Uterus (tissue), 4 donors: ENCODE measurements around the gene SLC39A7. TPM values are rescaled to one million over a fixed set of nuclear protein-coding genes. Genes with fewer than 3 reads are reported as not detected.

Source experiments
- DNase-seq, 2 donors: peaks; one replicate each; pipeline ENCODE4 v3.0.0-alpha.2; 2019 to 2020
- H3K27ac ChIP-seq, 2 donors: fragments of 200-600 bp; sonication (generic); 1 replicate in 1 of 2; 2 replicates in 1 of 2; pipeline ENCODE4 v1.5.1; 2016 to 2018
- H3K27me3 ChIP-seq, 2 donors: fragments of 200-600 bp; sonication (generic); one replicate each; pipeline ENCODE4 v1.5.1; 2018 to 2019; ENCODE audit warnings: control low read depth in 1 of 2
- H3K36me3 ChIP-seq, 2 donors: fragments of 200-600 bp; sonication (generic); one replicate each; pipeline ENCODE4 v1.5.1; 2019; ENCODE audit warnings: control low read depth in 1 of 2
- H3K4me1 ChIP-seq, 2 donors: fragments of 200-600 bp; sonication (generic); one replicate each; pipeline ENCODE4 v1.5.1; 2018 to 2019; ENCODE audit warnings: control low read depth in 1 of 2
- H3K4me3 ChIP-seq, 2 donors: fragments of 200-600 bp; sonication (generic); 1 replicate in 1 of 2; 2 replicates in 1 of 2; pipeline ENCODE4 v1.5.1; 2018 to 2019; ENCODE audit warnings: mild to moderate bottlenecking in 1 of 2
- H3K9me3 ChIP-seq, 2 donors: fragments of 200-600 bp; sonication (generic); one replicate each; pipeline ENCODE4 v1.5.1; 2019; ENCODE audit warnings: control low read depth in 1 of 2
- POLR2A ChIP-seq, 2 donors: fragments of 450-650 bp; IDR thresholded peaks; one replicate each; pipeline ENCODE4 v1.6.1; 2016; ENCODE audit warnings: antibody characterized with exemption in 2 of 2, mild to moderate bottlenecking in 1 of 2, moderate library complexity in 1 of 2
- intact Hi-C: fragments of 100-400 bp; cut with DNase I; formaldehyde crosslinking; loops from one replicate; pipeline ENCODE4 v1.15.1; 2023; ENCODE audit warnings: low total_unique reads
- total RNA-seq, 4 donors: library from RNA; depleted of rRNA in 3 of 4; stranded (reverse); fragments of >200 nt in 3 of 4; gene quantifications; one replicate each; pipeline versions ENCODE4 v1.1.0 to v1.2.4, GENCODE V29; 2014 to 2023
- TF ChIP-seq, protein P1 (sequence below), 4 experiments: fragments of 200-600 bp in 2 of 4; fragments of 450-650 bp in 2 of 4; sonication (generic) in 2 of 4; IDR thresholded peaks; one replicate each; pipeline ENCODE4 v1.5.1; 2016 to 2019; ENCODE audit warnings: antibody characterized with exemption in 4 of 4, mild to moderate bottlenecking in 2 of 4, moderate library complexity in 1 of 4
- donor health status: DM: yes; HTN: yes; CAD: no.

Gene SLC39A7, protein sequence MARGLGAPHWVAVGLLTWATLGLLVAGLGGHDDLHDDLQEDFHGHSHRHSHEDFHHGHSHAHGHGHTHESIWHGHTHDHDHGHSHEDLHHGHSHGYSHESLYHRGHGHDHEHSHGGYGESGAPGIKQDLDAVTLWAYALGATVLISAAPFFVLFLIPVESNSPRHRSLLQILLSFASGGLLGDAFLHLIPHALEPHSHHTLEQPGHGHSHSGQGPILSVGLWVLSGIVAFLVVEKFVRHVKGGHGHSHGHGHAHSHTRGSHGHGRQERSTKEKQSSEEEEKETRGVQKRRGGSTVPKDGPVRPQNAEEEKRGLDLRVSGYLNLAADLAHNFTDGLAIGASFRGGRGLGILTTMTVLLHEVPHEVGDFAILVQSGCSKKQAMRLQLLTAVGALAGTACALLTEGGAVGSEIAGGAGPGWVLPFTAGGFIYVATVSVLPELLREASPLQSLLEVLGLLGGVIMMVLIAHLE
- total RNA-seq: 10 to 100 TPM; 53.8 to 87.8 (median 57.5) TPM

DNA sequence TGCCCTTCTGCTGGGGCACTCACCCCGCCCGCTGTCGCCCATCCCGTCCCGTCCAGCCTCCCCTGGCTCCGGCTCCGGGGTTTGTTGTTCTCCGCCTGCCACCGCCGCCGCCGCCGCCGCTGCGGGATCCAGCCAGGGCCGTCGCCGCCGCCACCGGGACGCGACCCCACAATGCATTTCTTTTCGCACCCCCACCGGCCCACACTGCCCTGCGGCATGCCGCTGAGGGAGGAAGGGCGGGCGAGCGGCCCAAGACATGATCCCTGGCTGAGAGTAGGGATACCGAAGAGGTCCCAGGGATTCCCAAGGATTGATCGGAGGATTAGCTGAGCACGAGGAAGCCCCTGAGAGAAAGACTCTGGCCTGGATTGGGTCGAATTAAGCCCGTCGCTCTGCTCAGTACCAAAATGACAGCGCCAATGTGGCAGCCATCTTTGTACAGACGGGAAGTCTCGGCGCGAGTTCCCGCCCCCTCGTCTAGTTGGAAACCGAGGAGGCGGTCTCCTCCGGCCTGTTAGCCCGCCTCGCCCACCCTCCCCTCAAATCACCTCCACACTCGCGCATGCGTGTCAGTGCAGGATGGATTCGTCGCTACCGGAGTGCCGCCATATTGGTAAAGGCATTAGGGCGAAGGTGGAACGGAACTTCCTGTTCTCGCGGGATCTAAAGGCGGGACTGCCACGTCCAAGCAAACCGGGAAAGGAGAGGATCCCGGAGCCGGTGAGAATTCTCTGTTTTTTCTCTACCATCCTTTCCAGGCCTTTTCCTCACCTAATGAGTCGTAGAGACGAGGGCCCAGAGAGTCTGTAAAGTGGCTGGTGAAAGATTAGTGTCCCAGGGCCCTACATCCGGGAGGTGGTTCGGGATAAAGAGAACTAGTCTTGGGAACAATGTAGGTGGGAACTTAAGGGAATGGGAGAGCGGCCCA lies at the start of gene SLC39A7, which contains the start of gene RXRB:
SLC39A7 (plus strand) TSS at position 649 of the 928 bp plus-strand sequence. CDS start 379 bp downstream, outside the sequence.
RXRB (minus strand) TSS at position 447 of the 928 bp plus-strand sequence; CDS start at position 258, 189 bp downstream.
- TF ChIP-seq, protein P1, sequence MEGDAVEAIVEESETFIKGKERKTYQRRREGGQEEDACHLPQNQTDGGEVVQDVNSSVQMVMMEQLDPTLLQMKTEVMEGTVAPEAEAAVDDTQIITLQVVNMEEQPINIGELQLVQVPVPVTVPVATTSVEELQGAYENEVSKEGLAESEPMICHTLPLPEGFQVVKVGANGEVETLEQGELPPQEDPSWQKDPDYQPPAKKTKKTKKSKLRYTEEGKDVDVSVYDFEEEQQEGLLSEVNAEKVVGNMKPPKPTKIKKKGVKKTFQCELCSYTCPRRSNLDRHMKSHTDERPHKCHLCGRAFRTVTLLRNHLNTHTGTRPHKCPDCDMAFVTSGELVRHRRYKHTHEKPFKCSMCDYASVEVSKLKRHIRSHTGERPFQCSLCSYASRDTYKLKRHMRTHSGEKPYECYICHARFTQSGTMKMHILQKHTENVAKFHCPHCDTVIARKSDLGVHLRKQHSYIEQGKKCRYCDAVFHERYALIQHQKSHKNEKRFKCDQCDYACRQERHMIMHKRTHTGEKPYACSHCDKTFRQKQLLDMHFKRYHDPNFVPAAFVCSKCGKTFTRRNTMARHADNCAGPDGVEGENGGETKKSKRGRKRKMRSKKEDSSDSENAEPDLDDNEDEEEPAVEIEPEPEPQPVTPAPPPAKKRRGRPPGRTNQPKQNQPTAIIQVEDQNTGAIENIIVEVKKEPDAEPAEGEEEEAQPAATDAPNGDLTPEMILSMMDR (IDR thresholded peaks at IDR 0.05): peak in 1 of 4 experiments; percentile 20
- peak; percentile 42 to 53 for TF ChIP-seq POLR2A (IDR thresholded peaks at IDR 0.05)
- intact Hi-C loops: loop anchor here (10.0 kb wide), 1 partner anchor 94 kb away; the partner anchor contains the start of gene RGL2

GRCh38 chr6:33151050-33151449 lies 49.6 kb upstream of the SLC39A7 start:
- no peak overlapping the region for H3K4me3 ChIP-seq
- H3K27me3 ChIP-seq: no peaks in the 10 kb centered on the region
- H3K27ac ChIP-seq: no peak overlapping the region
- H3K36me3 ChIP-seq: no peaks in the 10 kb centered on the region
- H3K4me1 ChIP-seq: no peaks in the 10 kb centered on the region
- no peak for TF ChIP-seq POLR2A (IDR thresholded peaks at IDR 0.05)
- TF ChIP-seq, protein P1 (IDR thresholded peaks at IDR 0.05): no peak
- DNase-seq: no peak
- intact Hi-C loops: no loop called here
- no peaks in the 10 kb centered on the region for H3K9me3 ChIP-seq

More for the DNA sequence above, at the start of gene SLC39A7, which contains the start of gene RXRB:
- no peaks in the 10 kb centered on the region for H3K27me3 ChIP-seq
- peaks cover 10% of the 10 kb centered on the region in 2 donors for H3K4me1 ChIP-seq
- no peaks in the 10 kb centered on the region for H3K36me3 ChIP-seq
- DNase-seq: peak; percentile 99 to 100
- H3K4me3 ChIP-seq: peak within 1 kb of the TSS; percentile 72 to 89
- H3K27ac ChIP-seq: peak within 1 kb of the TSS; percentile 94 to 96
- H3K9me3 ChIP-seq: no peaks in the 10 kb centered on the region

- DNase-seq: no peak
- no peak overlapping the region for H3K4me3 ChIP-seq
- H3K4me1 ChIP-seq: no peaks in the 10 kb centered on the region
- no peak for TF ChIP-seq POLR2A (IDR thresholded peaks at IDR 0.05)
- TF ChIP-seq, protein P1 (IDR thresholded peaks at IDR 0.05): no peak
- no peaks in the 10 kb centered on the region for H3K36me3 ChIP-seq
- H3K9me3 ChIP-seq: no peaks in the 10 kb centered on the region
- intact Hi-C loops: no loop called here
- no peaks in the 10 kb centered on the region for H3K27me3 ChIP-seq
- no peak overlapping the region for H3K27ac ChIP-seq
Observed at GRCh38 chr6:33154349-33154748, 46.3 kb upstream of the SLC39A7 start.

DNA sequence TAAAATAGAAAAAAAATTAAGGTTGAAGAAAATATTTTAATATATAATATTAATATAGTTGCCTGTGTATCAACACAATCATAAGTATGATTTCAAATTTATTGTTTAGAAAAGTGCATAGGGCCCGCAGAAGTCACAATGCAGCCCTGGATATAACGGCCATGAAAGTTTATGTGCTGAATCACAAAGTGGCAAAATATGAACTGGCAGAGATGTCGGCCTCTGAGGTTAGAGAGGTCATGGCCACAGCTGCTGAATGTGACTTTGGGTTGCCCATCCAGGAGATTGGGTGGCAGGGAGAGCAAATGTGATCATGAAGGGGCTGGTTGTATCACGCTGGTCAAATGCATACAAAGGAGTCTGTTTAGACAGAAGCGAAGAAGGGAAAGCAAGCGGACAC lies 44.1 kb upstream of the SLC39A7 start:
- intact Hi-C loops: no loop called here
- H3K4me1 ChIP-seq: peaks cover 0 to 6% of the 10 kb centered on the region in 2 donors
- H3K4me3 ChIP-seq: no peak overlapping the region

More for the DNA sequence above, 44.1 kb upstream of the SLC39A7 start:
- TF ChIP-seq, protein P1 (IDR thresholded peaks at IDR 0.05): no peak
- TF ChIP-seq POLR2A (IDR thresholded peaks at IDR 0.05): no peak
- Histone ChIP-seq H3K9me3 (no peaks in the 10 kb centered on the region), H3K27me3 (no peaks in the 10 kb centered on the region), H3K27ac (no peak overlapping the region), H3K36me3 (no peaks in the 10 kb centered on the region)
- no peak for DNase-seq
